DMS153 (cell line): ENCODE measurements around the gene NKAIN2.
"Not testable (repeated sequence)": the region's sequence is repeated elsewhere in the genome, so short reads cannot be mapped to it uniquely, and the experiment has no call there.

Source experiments
- DNase-seq: peaks from one replicate; lab custom pipeline; 2025; lab: John Stamatoyannopoulos, UW

Gene NKAIN2

DNA sequence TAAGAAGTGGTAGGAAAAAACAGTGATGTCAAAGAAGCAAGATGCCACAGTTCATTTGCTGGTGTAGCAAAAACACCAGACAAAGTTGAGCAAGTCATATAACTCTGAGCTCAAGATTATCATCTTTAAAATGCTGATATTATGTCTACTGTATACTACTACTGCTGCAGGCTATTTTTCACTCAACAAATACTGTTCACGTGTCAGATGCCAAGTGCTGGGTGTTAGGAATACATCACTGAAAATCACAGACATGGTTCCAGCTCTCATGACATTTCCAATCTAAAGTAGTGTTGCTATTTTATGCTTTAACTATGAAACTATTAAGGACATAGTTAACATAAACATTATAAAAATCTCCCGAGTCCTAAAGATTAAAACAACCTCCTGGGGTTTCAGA is 163.0 kb downstream of the NKAIN2 start:
- no peak for DNase-seq

DNA sequence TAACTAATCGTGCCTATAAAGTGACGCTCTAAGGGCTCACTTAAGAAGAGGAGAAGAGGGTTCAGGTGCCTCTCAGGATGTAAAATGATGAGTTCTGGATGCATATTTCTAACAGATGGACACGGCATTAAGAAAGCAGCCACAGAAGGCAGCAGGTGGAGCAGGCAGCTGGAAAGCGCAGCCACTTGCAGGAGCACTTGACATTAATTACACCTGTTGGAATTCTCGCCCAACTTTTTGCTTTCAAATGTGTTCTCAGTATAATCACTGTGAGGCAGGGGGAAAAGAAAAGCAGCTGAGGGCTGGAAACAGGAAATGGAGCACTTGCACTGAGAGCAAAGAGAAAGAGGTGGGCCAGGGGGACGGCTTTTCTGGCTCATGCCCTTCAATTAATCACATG is 164.2 kb downstream of the NKAIN2 start:
- peak; percentile 93 for DNase-seq

DNA sequence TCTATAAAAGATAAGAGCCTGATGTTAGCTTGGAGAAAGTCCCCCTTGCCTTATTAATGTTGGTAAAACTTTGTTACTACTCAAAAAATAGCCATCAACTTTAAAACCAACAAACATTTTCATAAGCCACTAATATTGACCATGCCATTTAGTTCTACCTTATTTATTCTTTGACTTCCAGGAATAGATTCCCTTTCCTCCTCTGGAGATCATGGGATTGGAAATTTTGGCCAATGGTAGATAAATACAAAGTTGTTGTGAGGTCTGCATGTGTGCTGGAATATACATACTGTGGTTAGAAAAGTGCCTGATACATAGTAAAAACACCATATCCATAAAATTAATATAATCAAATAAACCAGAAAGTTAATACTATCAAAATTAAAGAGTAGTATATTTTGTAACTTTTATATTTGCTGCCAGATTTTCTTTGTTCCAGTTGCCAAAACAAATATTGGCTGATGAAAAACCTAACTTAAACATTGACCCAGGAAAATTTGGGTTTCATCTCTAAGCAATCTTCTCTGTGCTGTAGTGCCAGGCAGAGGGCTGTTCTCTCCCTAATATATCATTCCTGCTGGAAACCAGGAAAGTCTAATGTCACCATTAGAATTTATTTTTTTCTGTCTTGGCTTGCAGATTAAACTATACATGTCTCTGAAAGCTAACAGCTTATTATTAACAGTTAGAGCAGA is 169.1 kb downstream of the NKAIN2 start:
- no peak for DNase-seq

DNA sequence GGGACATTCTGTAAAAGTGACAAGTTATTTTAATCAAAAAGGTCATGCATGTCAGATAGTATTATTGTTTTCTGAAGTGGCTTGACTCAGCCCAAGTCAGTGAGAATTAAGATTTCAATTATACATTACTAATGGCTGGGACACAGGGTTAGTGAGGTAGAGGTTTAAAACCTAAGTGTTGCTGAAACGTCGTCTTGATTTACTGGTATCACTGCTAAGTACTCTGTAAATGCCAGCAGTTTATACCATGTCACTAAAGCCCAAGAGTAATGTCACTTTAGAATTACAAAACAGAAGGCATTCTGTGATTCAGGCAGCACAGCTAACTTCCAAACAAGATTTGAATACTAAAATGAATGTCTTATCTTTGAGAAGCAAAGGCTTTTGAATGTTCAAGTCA is 176.6 kb downstream of the NKAIN2 start:
- DNase-seq: no peak

DNA sequence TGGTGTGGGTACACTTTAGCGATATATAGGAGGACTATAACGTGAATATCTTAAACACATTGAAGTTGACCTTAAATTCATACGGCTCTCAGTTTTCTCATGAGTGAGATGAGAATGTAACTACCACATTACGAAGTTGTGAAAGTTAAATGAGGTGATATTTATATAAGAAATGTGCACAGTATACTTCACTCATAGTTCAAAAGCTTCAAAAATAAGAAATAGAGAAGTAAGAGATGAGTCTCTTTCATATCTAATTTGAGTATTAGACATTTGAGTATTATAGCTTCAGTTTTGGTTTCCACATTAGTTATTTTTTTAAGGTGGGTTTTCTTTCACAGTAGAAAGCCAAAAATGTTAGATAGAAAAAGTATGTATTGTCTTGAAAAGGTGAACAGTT is 183.3 kb downstream of the NKAIN2 start:
- no peak for DNase-seq

DNA sequence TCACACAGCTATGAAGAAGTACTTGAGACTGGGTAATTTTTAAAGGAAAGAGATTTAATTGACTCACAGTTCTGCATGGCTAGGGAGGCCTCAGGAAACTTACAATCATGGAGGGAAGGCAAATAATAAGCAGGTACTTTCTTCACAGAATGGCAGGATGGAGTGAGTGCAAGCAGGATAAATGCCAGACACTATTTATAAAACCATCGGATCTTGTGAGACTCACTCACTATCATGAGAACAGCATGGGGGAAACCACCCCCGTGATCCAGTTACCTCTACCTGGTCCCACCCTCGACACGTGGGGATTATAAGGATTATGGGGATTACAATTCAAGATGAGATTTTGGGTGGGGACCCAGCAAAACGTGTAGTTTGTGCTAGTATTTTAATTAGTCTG is 186.3 kb downstream of the NKAIN2 start:
- DNase-seq: not testable (repeated sequence)

DNA sequence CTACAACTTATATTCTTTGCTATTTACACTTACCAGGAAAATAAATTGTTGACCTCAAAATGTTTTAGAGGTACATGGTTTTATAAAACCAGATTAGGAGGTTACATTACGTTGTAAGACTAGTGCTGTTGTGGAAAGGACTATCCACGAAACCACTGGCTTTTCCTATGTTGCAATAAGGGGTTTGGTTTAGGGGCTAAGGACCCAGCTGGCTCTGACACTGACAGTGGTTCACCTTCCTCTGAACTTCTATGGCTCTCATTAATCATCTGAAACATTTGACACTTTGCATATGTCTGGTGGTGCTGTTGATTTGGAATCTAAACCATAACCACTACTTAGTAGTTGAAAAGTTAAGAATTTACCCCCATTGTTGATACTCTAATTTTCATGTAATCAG is 186.7 kb downstream of the NKAIN2 start:
- DNase-seq: no peak

DNA sequence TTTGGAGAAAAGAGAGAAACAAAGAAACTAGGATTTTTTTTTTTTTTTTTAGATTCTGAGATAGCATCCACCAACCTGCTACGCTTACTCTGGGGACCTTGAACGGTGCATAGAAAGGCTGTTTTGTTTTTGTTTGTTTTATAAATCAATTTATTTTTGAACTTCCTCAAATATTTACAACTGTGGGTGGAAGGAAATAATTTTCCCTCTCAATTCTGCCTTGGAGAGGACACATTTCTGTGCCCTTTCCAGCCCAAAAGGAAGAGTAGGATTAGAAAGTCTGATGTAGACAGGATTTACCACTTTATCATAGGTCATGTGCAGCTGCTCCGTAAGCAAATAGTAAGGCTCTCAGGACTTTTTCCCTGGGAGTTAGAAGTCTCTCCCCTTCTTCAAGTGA is 190.5 kb downstream of the NKAIN2 start:
- DNase-seq: no peak

DNA sequence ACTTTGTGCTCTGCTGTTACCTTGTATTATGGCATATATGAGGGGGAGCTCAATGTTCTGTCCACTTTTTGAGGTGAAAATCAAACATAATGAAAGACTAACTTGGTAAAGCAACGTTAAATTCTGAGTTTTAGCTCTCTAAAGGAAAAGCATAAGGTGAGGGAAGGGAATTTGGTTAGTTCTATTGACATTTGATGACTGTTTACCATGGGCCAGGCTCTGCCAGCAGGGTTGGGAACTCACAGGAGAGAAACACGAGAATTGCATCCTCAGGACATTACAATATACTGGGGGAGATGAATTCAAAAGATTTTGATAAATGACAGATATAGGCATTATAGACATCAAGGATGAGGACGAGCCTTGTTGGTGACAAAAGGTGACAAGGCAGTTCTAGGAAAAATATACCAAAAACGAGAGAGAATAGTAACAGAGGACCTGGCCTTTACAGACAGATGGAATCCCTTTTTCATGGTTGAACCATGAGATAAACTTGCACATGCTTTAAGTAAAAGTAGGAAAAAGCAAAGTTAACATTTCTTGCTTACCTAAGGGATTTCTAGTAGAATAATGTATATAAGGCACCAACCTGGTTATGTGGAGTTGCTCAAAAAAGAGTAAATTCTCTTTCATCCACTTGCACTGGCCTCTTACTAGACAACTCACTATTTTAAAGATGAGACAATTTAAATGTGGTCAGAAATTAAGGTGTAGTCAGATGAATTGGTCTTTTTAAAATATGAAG is 191.4 kb downstream of the NKAIN2 start:
- peak; percentile 34 for DNase-seq

DNA sequence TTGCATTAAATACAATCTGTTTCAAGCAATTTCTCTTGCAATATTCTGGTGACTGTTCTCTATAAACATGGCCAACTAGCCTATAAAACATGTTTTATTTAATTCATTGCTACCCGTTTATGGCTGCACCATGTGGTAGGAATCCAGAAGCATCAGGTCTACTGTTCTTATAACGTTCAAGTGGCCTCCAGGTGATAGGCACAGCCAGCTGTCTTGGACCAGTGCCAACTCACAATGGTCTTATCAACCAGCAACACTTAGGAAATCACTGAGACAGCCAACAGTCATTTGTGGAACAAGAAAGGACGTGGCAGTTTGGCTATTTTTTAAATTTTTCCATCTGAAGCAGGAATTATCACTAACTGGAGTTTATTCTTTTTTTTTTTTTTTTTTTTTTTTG is 193.6 kb downstream of the NKAIN2 start:
- DNase-seq: peak; percentile 95

DNA sequence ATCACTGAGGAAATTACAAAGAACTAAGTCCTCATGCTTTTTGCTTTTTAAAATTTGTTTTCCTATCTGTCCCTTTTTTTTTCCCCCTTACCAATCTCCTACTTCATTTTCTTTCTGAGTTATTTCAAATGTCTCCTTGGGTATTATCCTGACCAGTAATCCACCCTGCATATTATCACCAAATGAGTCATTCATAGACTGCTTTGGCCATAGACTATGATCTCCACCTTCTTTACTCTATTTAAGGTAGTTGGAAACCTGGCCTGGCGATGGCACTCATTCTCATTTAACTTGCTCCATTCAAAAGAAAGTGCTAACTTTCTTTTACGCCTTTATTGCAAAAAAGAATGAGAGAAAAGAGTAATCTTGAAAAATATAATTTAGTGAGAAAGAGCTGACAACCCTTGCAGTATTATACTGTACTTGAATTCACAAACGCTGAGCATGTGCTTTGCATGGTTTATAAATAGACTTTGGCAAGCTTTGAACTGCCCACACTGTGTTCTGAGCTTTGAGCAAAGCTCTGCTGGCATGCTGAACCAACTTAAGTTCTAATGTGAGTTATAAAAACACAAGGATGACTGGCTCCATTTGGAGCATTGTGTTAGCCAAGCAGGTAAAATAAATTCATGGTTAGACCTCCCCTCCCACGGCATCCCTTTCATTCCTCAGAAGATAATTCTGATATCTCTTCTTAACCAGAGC is 198.9 kb downstream of the NKAIN2 start:
- DNase-seq: no peak

DNA sequence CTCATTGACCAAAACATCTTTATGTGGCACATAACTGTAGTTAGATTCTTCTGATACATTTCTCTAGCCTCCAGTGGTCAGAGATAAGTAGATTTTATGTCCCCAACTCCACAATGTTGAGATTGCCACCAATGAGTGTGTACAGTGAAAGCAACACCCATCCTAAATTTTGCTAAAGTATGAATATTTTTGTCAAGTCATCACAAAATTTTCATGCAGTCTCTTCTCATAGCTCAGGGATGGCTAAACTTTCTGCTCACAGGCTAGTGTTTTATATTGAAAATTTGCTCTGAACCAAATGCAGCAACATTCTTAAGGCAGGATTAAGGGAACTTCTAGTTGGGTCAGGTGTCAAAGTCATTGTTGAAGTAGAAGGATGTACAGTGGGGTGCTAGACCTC is 203.6 kb downstream of the NKAIN2 start:
- no peak for DNase-seq

DNA sequence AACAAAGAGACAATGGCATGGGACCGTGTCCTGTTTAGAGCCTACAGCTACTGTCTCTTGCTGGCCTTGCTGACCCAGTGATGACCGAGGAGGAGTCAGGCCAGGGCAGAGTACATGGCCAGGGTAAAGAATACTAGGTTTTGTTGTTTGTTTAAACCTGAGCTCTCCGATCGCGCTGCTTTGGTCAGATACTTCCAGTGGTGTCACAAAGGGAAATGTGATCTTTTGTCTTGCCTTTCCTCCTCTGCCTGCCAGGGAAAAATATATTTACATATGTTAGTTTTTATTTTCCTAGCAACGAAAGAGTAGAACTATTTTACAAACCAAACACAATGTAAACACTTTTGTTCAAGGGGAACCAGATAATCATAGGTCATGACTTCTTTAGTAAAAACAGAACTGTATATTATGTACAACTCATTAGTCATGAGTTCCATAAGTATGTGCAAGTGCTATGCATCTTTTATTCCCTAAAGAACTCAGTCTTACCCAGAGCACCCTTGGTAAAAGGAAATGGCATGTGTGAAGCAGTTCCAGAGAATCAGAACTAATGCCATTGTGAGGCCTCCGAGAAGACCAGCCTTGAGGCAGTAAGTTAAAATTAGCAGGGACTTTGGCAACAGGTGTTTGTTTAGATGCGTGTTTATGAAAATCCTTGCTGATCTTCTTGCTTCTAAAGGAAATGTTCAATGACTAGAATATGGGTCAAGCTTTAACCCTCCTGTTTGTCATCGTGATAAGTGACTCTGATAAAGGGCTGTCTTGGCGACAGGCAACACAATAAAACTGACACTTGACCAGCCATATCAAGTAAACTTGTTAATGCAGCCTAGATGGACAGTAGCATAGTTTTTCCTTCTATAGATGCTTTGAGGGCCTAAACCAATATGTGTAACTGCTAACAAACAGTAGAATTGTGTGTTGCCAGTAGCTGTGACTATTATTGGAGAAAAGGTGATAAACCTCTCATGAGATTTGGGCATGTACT is 204.6 kb downstream of the NKAIN2 start:
- peak; percentile 68 for DNase-seq

DNA sequence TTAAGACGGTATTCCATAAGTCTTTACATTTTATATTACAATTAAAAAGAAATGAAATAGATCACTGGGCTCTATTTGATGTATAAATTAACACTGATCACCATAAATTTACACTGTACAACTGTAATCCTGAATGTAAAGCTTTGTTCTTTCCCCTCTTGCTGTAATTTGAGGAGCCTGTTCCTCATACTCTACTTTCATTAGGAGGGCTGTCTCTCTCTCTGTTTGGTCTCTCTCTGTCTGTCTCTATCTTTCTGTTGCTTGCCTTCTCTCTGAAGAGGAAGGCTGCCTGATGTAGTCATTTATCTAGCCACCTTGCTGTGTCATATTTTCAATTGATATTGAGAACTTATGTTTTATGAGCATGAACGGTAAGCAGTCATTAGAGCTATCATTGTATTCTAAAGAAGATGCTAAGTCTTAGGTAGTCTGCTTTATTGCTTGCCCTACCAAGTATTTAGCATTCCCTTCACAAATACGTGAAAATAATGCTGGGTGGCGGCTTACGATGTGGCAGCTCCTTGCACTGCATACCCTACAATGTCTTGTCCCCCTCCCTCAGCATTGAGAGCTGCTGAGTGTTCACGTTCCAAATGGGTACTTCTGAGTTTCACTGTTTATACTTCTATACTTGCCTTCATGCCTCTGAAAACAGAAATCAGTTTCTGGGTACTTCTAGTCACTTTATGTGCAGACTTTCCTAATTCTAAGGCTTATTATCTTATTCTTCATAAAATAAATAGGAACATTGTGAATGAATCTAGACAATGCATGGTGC is 205.5 kb downstream of the NKAIN2 start:
- DNase-seq: peak; percentile 33

DNA sequence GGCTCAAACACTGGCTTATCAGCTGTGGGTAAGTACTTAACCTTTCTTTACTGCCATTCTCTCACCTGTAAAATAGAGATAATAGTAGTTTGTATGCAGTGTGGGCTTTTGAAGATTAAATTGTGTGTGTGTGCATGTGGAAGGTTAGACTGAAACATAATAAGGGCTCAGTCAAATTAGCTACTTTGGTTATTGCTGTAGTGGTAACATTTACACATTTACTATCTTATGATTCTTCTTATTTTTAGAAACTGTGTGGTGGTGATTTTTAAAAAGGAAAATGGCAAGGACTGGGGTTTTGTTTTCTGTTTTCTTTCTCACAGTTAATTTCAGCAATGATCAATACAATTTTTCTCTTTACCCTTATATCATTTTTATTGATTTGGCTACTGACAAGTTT is 206.9 kb downstream of the NKAIN2 start:
- no peak for DNase-seq

DNA sequence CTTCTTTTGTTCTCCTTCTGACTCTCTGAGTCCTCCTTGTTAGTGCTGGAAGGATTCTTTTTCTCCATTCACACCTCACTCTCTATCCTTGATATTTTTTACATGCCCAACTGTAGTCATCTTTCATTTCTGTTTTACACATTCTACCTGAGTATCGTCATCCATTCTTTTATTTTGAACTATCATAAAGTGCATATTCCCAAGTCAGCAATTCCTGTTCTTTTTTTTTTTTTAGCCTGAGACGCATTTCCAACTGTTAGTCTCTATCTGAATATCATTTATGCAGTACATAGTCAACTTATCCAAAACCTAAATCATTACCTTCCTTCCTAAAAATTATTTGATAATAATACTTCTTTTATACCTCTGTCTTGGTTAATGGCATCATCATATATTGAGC is 207.5 kb downstream of the NKAIN2 start:
- DNase-seq: no peak

DNA sequence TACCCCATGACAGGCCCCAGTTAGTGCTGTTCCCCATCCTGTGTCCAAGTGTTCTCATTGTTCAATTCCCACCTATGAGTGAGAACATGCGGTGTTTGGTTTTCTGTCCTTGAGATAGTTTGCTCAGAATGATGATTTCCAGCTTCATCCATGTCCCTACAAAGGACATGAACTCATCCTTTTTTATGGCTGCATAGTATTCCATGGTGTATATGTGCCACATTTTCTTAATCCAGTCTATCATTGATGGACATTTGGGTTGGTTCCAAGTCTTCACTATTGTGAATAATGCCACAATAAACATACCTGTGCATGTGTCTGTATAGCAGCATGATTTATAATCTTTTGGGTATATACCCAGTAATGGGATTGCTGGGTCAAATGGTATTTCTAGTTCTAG is 218.4 kb downstream of the NKAIN2 start:
- DNase-seq: not testable (repeated sequence)

DNA sequence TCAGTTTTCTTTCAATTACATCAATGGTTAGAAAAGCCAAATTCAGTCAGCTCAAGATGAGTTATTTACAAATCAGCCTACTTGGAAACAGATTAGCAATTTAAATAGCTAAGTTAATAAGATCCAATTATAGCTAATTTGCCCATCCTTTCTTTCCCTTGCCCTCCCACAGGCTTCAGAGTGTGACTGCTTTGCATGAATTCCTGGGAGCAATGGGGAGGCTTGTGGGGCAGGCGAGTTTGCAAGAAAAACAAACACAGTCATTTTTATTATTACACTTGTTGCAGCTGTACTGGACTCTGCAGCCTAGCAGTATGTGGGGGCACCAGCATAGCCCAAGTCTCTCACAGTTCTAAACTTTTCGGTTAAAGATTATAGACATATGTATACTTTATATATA is 219.0 kb downstream of the NKAIN2 start:
- DNase-seq: no peak

DNA sequence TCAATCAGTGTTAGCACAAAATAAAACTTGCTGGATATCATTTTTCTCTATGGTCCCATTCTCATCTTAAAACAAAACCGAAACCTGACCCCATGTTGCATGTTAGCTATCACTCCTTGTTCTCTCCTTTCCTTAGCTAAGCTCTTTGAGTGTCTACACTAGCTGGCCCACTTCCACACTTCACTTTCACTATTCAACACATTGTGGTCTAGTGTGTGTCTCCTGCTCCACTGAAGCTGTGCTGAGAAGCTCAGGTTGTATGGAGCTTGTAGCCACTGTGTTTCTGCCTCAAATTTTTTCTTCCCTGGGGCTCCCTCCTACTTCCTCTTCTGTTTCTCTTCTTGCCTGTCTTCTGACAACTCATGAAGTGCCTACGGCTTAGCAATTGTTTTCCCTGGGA is 223.0 kb downstream of the NKAIN2 start:
- DNase-seq: no peak

DNA sequence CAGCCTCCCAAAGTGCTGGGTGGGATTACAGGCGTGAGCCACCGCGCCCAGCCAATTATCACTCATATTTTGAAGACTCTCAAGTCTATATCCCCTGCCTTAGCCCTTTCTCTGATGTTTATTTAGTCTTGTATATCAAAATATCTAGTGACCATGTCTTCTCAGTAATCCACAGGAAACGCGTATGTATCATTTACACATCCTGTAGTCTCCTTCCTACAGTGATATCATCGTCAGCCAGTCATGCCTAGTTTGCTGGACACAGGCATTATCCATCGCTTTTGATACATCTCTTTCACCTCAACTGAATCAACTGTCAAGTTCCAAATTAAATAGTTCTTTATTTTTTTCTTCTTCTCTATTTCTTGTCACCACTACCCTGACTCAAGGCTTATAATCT is 223.7 kb downstream of the NKAIN2 start:
- peak; percentile 28 for DNase-seq

DNA sequence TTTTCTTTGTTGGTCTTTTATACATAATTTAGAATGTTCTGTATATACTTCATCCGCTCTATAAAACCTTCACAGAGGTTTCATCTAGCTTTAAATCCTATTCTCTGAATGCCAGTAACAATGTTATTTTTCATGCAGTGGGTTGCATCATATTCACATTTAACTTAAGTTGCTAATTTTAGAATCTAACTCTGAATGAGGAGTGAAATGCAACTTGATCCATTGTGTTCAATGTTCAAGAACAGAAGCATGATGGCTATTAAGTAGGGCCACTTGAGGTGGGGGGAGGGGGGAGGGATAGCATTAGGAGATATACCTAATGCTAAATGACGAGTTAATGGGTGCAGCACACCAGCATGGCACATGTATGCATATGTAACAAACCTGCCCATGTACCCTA is 224.5 kb downstream of the NKAIN2 start:
- DNase-seq: peak; percentile 52
